GM08714 (cell line): ENCODE results near the gene GSG1L2.

Source experiments
- H3K4me3 ChIP-seq: fragments of 200-500 bp; sonication (Bioruptor generic); 2 replicates; pipeline ENCODE4 v1.5.1; 2014; ENCODE audit warnings: mild to moderate bottlenecking, low read length, inconsistent platforms
- ZNF274 ChIP-seq: IDR thresholded peaks from 2 replicates; pipeline ENCODE4 v1.6.1; 2012; ENCODE audit warnings: mild to moderate bottlenecking, low read depth, low read length

The GSG1L2 gene

DNA sequence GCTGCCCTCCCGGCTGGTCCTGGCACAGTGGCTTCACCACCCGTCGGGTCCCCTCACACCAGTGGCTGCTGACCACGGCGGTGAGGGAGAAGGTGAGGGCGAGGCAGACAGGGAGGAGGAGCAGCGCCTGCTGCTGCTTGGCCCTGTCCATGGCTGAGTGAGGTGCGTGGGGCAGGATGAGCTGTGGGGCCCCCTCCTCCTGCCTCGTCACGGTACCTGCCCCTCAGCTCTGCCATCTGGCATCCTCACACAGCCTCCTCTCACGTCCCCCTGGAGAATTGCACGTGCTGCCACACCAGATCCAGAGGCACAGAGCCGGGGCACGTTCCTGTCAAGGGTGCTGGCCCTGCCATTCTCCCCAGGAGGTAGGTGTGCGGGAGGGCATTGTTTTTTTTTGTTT lies at the start of gene GSG1L2:
Gene GSG1L2 (minus strand): TSS at position 159 of the 400 bp plus-strand sequence. CDS start 8 bp downstream, at position 151.
- H3K4me3 ChIP-seq, result no peak within 1 kb of the TSS
- no peak for TF ChIP-seq ZNF274

DNA sequence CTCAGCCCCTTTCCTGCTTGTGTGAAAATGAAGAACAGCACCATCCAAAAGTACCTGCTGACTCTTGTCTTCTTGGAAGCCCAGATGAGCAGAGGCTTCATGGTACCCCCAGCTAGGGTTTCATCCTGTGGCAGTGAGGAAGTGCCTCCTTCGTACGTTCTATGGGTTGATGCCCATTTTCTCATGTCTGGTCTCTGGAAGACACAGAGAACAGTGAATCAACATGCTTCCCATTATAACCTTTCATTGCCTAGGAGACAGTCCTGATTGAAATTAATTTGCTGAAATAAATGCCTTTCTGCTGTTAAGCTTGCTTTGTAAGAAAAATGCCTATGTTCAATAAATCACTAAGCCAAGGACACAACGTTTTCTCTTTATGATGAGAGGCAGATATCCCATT lies 46.7 kb upstream of the GSG1L2 start:
- no peak overlapping the region for H3K4me3 ChIP-seq
- TF ChIP-seq ZNF274, result no peak

- TF ChIP-seq ZNF274, result no peak
- no peak overlapping the region for H3K4me3 ChIP-seq
These were observed 43.7 kb upstream of the GSG1L2 start for GRCh38 chr17:9865586-9865985.

GRCh38 chr17:9862949-9863348 lies 41.1 kb upstream of the GSG1L2 start:
- no peak for TF ChIP-seq ZNF274
- no peak overlapping the region for H3K4me3 ChIP-seq

DNA sequence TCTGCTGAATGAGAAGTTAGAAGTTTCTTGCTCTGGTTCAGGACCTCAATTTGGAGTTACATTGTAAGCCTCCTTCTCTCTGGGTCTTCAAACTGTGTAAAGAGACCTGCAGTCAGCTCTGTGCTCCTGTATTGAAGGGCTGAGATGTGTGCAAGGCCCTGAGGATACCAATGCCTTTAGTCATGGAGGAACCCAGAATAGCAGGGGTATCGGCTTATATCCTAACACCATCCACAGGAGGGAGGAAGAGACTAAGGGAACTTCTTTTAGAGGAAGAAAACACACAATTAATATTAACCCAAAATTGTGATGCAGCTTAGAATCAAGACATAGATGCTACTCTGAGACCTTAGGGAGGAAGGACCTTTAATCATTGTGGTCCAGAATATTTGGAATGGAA lies 40.3 kb upstream of the GSG1L2 start:
- no peak overlapping the region for H3K4me3 ChIP-seq
- no peak for TF ChIP-seq ZNF274

GRCh38 chr17:9860851-9861250 lies 39.0 kb upstream of the GSG1L2 start:
- H3K4me3 ChIP-seq, result no peak overlapping the region
- TF ChIP-seq ZNF274, result no peak

GRCh38 chr17:9859781-9860180 lies 37.9 kb upstream of the GSG1L2 start:
- H3K4me3 ChIP-seq, result no peak overlapping the region
- no peak for TF ChIP-seq ZNF274

DNA sequence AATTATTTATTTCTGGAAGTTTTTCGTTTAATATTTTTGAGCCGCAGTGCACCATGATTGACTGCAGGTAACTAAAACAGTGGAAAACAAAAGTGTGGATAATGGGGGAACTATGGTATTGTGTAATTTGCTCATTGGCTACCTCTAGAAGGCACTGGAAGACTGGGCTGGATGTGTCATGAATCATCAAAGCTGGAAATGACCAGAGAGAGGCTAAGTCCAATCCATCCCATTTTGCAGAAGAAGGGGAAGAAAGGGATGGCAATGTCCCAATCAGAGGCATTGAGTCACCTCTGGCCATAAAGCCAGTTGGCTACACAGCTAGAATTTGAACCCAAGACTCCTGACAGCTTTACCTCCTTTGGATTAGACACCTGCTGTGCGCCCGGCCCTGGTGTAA lies 33.2 kb upstream of the GSG1L2 start:
- H3K4me3 ChIP-seq, result no peak overlapping the region
- no peak for TF ChIP-seq ZNF274

GRCh38 chr17:9854255-9854654 lies 32.4 kb upstream of the GSG1L2 start:
- no peak for TF ChIP-seq ZNF274

DNA sequence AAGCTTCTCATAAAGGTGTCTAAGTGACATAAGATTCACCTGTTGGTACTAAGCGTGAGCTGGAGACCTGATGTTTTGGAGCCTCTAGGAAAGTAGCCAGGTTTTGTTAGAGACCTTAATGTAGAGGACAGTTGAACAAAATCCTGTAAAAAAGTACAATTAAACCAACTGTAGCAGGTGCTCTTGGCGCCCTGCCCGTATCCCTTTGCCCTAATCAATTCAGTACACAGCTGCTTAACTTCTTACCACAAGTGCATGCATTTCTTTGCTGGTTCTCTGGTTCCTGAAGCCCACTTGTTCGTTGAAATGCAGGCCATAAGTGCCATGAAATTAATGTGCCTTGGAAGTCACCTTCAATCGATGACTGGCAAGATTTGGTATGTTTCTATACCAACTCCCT lies 28.3 kb upstream of the GSG1L2 start:
- no peak overlapping the region for H3K4me3 ChIP-seq
- TF ChIP-seq ZNF274, result no peak

More at GRCh38 chr17:9854255-9854654, 32.4 kb upstream of the GSG1L2 start:
- H3K4me3 ChIP-seq, result no peak overlapping the region

DNA sequence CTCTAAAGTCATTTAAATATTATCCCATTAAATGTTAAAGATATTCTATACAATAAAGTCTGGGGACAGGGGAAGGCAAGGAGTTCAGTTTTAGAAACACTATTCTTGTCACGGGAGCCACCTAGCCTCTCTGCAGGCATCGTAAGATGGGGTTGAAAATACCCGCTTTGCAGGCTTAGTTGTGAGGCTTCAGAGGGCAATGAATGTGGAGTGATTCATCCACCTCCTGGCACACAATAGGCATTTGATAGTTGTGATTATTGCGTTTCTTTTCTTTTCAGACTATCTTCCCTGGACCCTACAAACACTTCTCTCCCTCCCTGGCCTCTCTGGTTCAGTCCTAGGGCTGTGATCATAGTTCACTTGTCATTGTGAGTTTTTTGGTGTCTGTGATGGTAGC lies 23.4 kb upstream of the GSG1L2 start:
- no peak for TF ChIP-seq ZNF274

GRCh38 chr17:9844153-9844552 lies 22.3 kb upstream of the GSG1L2 start:
- H3K4me3 ChIP-seq, result no peak overlapping the region
- TF ChIP-seq ZNF274, result no peak

More for the DNA sequence above, 23.4 kb upstream of the GSG1L2 start:
- no peak overlapping the region for H3K4me3 ChIP-seq

DNA sequence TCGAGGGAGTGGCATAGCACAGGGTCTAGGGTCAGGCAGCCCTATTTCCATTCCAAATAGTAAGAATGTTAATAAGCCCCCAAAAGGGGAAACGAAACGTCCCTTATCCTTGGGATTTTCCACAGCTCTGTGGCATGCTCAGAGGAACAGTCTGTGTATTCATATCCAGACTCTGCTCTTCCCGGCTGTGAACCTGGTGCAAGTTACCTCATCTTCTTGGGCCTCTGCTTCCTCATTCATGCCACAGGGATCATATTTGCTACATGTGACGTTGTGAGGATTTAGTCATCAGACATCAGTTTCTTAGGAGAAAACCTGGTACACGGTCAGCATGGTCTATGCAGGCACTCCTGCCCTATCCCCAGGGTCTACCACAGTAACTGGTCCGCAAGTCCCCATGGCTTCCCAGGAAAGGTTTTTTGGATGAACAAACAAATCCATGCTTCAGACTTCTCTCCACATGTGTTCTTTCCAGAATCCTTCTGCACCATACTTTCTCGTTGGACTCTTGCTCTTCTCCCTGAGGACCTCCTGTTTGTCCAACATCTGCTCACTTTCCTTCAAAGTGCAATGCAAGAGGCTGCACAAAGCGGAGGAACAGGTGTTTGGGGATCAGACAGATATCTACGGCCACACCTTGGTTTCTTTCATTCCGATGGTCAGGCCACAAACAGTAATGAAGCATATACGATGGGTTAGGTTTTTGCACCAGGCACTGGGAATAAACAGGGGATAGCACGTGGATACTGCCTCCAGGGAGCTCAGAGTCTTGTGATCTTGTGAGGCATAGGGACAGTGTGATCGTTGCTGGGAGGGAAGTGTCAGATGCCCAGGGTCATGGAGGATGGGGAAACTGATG lies 21.5 kb upstream of the GSG1L2 start:
- no peak overlapping the region for H3K4me3 ChIP-seq
- TF ChIP-seq ZNF274, result no peak

DNA sequence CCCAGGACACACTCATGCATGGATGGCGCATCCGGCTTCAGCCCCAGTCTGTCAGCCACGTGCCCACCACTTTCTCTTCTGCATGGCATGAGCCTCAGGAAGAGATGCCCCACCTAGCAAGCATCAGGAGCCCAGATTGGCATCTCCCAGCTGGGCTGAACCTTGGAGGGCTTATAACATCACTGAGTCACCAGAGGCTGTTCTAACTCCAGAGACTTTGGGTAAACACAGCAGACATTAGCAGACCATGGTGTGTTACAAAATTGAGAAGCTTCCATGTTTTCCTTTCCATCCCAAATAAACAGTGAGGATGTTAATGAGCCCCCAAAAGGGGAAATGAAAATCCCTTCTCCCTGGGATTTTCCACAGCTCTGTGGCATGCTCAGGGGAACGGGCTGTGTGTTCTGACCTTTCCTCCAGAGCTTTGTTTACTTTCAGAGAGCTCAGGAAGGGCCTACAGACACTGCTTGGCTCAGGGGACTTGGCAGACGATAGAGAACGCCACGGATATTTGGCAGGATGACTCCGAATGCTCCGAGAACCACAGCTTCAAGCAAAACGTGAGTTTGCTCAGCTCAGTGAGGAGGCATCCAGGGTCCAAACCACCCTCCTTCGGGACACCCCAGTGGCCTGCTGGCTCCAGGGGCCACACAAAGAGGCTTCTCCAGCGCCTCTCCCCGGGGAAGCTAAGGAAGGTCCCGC lies 20.3 kb upstream of the GSG1L2 start:
- no peak for TF ChIP-seq ZNF274
- H3K4me3 ChIP-seq, result no peak overlapping the region

- no peak overlapping the region for H3K4me3 ChIP-seq
- no peak for TF ChIP-seq ZNF274
These were observed 17.6 kb upstream of the GSG1L2 start for GRCh38 chr17:9839433-9839832.
